NCI-H2107 treated with DMSO at 0.1 percent for 48 hours (cell line): Measurements from ENCODE around the gene TRAF2.
A peak's percentile ranks its signal among the peaks of the same experiment; 100 is the strongest.

Experiments
- DNase-seq: peaks from one replicate; lab custom pipeline; 2025; ENCODE audit not compliant: unreplicated experiment; lab: John Stamatoyannopoulos, UW

Gene TRAF2

GRCh38 chr9:136936645-136937170 is 50.4 kb downstream of the TRAF2 start:
- no peak for DNase-seq

- DNase-seq: no peak
Measured at GRCh38 chr9:136937186-136938001, 51.1 kb downstream of the TRAF2 start.

- DNase-seq: no peak
Measured at GRCh38 chr9:136939431-136939995, 53.2 kb downstream of the TRAF2 start.

GRCh38 chr9:136939996-136940525 is 53.7 kb downstream of the TRAF2 start:
- DNase-seq: no peak

GRCh38 chr9:136940526-136941230 is 54.4 kb downstream of the TRAF2 start:
- DNase-seq: no peak

GRCh38 chr9:136941231-136942111 is 55.2 kb downstream of the TRAF2 start:
- no peak for DNase-seq

- no peak for DNase-seq
Measured at GRCh38 chr9:136942112-136942880, 56.0 kb downstream of the TRAF2 start.

- DNase-seq: no peak
Measured at GRCh38 chr9:136942881-136943230, 56.5 kb downstream of the TRAF2 start.

GRCh38 chr9:136943291-136944211 is 57.2 kb downstream of the TRAF2 start:
- no peak for DNase-seq

GRCh38 chr9:136944212-136944518 is 57.8 kb downstream of the TRAF2 start:
- no peak for DNase-seq

- peak; percentile 65 for DNase-seq
Measured at GRCh38 chr9:136944519-136945332, 58.4 kb downstream of the TRAF2 start, which contains the start of the genes C8G and FBXW5. TSS of gene C8G (plus strand) at chr9:136945243. CDS start at chr9:136945321, 78 bp downstream. TSS of gene FBXW5 (minus strand) at chr9:136944738. CDS start at chr9:136944083, 655 bp downstream.

GRCh38 chr9:136945333-136946227 is 59.3 kb downstream of the TRAF2 start:
- DNase-seq: no peak

- DNase-seq: no peak
Measured at GRCh38 chr9:136946228-136947027, 60.1 kb downstream of the TRAF2 start.

GRCh38 chr9:136947028-136947891 is 60.9 kb downstream of the TRAF2 start:
- DNase-seq: no peak

- no peak for DNase-seq
Measured at GRCh38 chr9:136947955-136948510, 61.7 kb downstream of the TRAF2 start.
